Camera-type eye (tissue), 1 donor: ENCODE results near the gene CHM. TPM values are rescaled to one million over a fixed set of nuclear protein-coding genes. Genes with fewer than 3 reads are reported as not detected.

ENCODE experiments used
- total RNA-seq: library from RNA; depleted of rRNA; stranded (reverse); fragments of >200 nt; gene quantifications from one replicate; pipeline ENCODE4 v1.2.3, GENCODE V29; 2014

The CHM gene
- 50.9 TPM for total RNA-seq

DNA sequence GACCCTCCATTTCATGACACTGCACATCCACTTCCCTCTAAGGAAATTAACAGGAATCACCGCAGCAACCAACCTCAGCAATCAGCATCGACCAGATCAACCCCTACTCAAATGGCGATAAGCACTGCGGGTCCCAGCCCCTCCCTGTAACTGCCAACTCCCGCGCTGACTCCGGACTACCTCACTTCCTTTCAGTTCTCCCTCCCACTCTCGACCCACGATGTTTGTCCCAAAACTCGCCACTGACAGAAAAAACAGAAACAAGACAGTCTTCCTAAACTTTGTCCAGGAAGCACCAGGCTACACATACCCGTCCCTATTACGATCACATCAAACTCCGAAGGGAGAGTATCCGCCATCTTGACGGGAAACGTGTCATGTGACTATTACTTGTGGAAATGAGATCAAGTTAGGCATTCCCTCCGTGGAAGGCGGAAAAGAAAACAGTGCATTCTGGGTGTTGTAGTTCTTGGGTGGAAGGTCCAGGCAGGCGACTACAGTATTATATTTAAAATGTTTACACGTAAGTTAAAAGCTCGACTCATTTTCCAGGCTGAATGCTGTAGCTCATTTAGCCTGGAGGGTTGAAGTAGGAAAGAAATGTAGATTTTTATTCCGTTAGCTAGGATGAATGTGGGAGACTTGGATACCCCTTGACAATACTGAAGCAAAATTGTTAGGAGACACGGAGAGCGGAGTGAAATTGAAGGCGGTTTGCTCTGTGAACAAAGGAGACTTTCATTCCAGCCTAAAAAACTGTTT, at the start of gene CHM:
Gene CHM (minus strand): TSS at position 385 of the 762 bp plus-strand sequence. CDS start 26 bp downstream, at position 359.

Other genes starting within 250 kb of the CHM start
- 17.1 TPM for gene DACH2, start 100.9 kb upstream of the CHM start, total RNA-seq